ENCODE data around the gene ABHD12. TPM values are rescaled to one million over a fixed set of nuclear protein-coding genes. Genes with fewer than 3 reads are reported as not detected.

The ABHD12 gene
- total RNA-seq, 1 experiment from 2014 or later: 33.2 TPM

- H3K27ac ChIP-seq: no peak overlapping the region
- no peak for DNase-seq
- H3K27me3 ChIP-seq: no peaks in the 10 kb centered on the region
- no peaks in the 10 kb centered on the region; the same call in none of the 2 replicates for H3K36me3 ChIP-seq
- no peak overlapping the region for H3K4me3 ChIP-seq
- peaks cover 4% of the 10 kb centered on the region; the same call in 1 of the 2 replicates for H3K9me3 ChIP-seq (replicated peaks)
- no peaks in the 10 kb centered on the region for H3K4me1 ChIP-seq
Observed at GRCh38 chr20:25372584-25373336, 17.9 kb downstream of the ABHD12 start.

GRCh38 chr20:25369971-25370370 lies 20.7 kb downstream of the ABHD12 start:
- H3K27ac ChIP-seq: no peak overlapping the region
- H3K9me3 ChIP-seq (replicated peaks): peaks cover 8% of the 10 kb centered on the region
- peaks cover 9% of the 10 kb centered on the region for H3K36me3 ChIP-seq
- DNase-seq: no peak
- no peak overlapping the region for H3K4me3 ChIP-seq
- no peaks in the 10 kb centered on the region for H3K27me3 ChIP-seq
- H3K4me1 ChIP-seq: no peaks in the 10 kb centered on the region

- Histone ChIP-seq H3K27me3 (no peaks in the 10 kb centered on the region), H3K9me3 (replicated peaks) (peaks cover 8% of the 10 kb centered on the region), H3K27ac (no peak overlapping the region), H3K4me1 (0 out of 2 replicates have a peak, but pooled peaks cover 1% of the 10 kb centered on the region), H3K36me3 (peaks cover 9% of the 10 kb centered on the region), H3K4me3 (no peak overlapping the region)
- no peak for DNase-seq
Observed at GRCh38 chr20:25369529-25369928, 21.1 kb downstream of the ABHD12 start.

GRCh38 chr20:25368976-25369375 lies 21.7 kb downstream of the ABHD12 start:
- Histone ChIP-seq H3K27me3 (no peaks in the 10 kb centered on the region), H3K27ac (no peak overlapping the region), H3K4me3 (no peak overlapping the region)

GRCh38 chr20:25368526-25368925 lies 22.1 kb downstream of the ABHD12 start:
- H3K27ac ChIP-seq: no peak overlapping the region
- no peak for DNase-seq
- peaks cover 9% of the 10 kb centered on the region for H3K36me3 ChIP-seq
- 0 out of 2 replicates have a peak, but pooled peaks cover 2% of the 10 kb centered on the region for H3K4me1 ChIP-seq
- H3K27me3 ChIP-seq: no peaks in the 10 kb centered on the region
- H3K4me3 ChIP-seq: no peak overlapping the region
- peaks cover 8% of the 10 kb centered on the region for H3K9me3 ChIP-seq (replicated peaks)

More at GRCh38 chr20:25368976-25369375, 21.7 kb downstream of the ABHD12 start:
- Histone ChIP-seq H3K9me3 (replicated peaks) (peaks cover 8% of the 10 kb centered on the region), H3K36me3 (peaks cover 9% of the 10 kb centered on the region; the same call in 1 of the 2 replicates), H3K4me1 (0 out of 2 replicates have a peak, but pooled peaks cover 2% of the 10 kb centered on the region)
- DNase-seq: no peak

- H3K4me1 ChIP-seq: 0 out of 2 replicates have a peak, but pooled peaks cover 2% of the 10 kb centered on the region
- peaks cover 4% of the 10 kb centered on the region; the same call in 1 of the 2 replicates for H3K9me3 ChIP-seq (replicated peaks)
- DNase-seq: no peak
- peaks cover 9% of the 10 kb centered on the region for H3K36me3 ChIP-seq
- H3K27ac ChIP-seq: no peak overlapping the region
- H3K4me3 ChIP-seq: no peak overlapping the region
- no peaks in the 10 kb centered on the region for H3K27me3 ChIP-seq
Observed at GRCh38 chr20:25364879-25365699, 25.5 kb downstream of the ABHD12 start.

GRCh38 chr20:25364180-25364788 lies 26.4 kb downstream of the ABHD12 start:
- peaks cover 4% of the 10 kb centered on the region; the same call in 1 of the 2 replicates for H3K9me3 ChIP-seq (replicated peaks)
- H3K4me3 ChIP-seq: no peak overlapping the region
- 0 out of 2 replicates have a peak, but pooled peaks cover 2% of the 10 kb centered on the region for H3K4me1 ChIP-seq
- H3K27ac ChIP-seq: no peak overlapping the region
- DNase-seq: no peak
- no peaks in the 10 kb centered on the region for H3K27me3 ChIP-seq
- peaks cover 9% of the 10 kb centered on the region for H3K36me3 ChIP-seq

- Histone ChIP-seq H3K9me3 (replicated peaks) (peaks cover under 1% of the 10 kb centered on the region; the same call in 1 of the 2 replicates), H3K36me3 (no peaks in the 10 kb centered on the region; the same call in 1 of the 2 replicates)
- DNase-seq: no peak
Observed at GRCh38 chr20:25361287-25361683, 29.4 kb downstream of the ABHD12 start.

GRCh38 chr20:25360631-25361286 lies 29.9 kb downstream of the ABHD12 start:
- H3K27me3 ChIP-seq: no peaks in the 10 kb centered on the region
- DNase-seq: peak; percentile 22 to 26
- H3K4me1 ChIP-seq: 0 out of 2 replicates have a peak, but pooled peaks cover 2% of the 10 kb centered on the region
- H3K9me3 ChIP-seq (replicated peaks): no peaks in the 10 kb centered on the region; the same call in 1 of the 2 replicates
- peak overlapping the region; percentile 2; the same call in 1 of the 2 replicates for H3K27ac ChIP-seq
- no peaks in the 10 kb centered on the region; the same call in 1 of the 2 replicates for H3K36me3 ChIP-seq
- H3K4me3 ChIP-seq: no peak overlapping the region

More at GRCh38 chr20:25361287-25361683, 29.4 kb downstream of the ABHD12 start:
- peak overlapping the region; percentile 2; the same call in 1 of the 2 replicates for H3K27ac ChIP-seq
- 0 out of 2 replicates have a peak, but pooled peaks cover 2% of the 10 kb centered on the region for H3K4me1 ChIP-seq
- H3K4me3 ChIP-seq: no peak overlapping the region
- no peaks in the 10 kb centered on the region for H3K27me3 ChIP-seq

- no peak overlapping the region for H3K4me3 ChIP-seq
- H3K9me3 ChIP-seq (replicated peaks): no peaks in the 10 kb centered on the region
- H3K36me3 ChIP-seq: peaks cover 2% of the 10 kb centered on the region; the same call in 1 of the 2 replicates
- no peak overlapping the region for H3K27ac ChIP-seq
- DNase-seq: no peak
- H3K4me1 ChIP-seq: no peaks in the 10 kb centered on the region
- H3K27me3 ChIP-seq: no peaks in the 10 kb centered on the region
Observed at GRCh38 chr20:25356271-25356933, 34.2 kb downstream of the ABHD12 start.

- no peak overlapping the region for H3K4me3 ChIP-seq
- no peak overlapping the region for H3K27ac ChIP-seq
- H3K4me1 ChIP-seq: no peaks in the 10 kb centered on the region
- peaks cover 2% of the 10 kb centered on the region; the same call in 1 of the 2 replicates for H3K36me3 ChIP-seq
- no peak for DNase-seq
- no peaks in the 10 kb centered on the region for H3K9me3 ChIP-seq (replicated peaks)
- H3K27me3 ChIP-seq: no peaks in the 10 kb centered on the region
Observed at GRCh38 chr20:25355866-25356265, 34.8 kb downstream of the ABHD12 start.

GRCh38 chr20:25355011-25355595 lies 35.5 kb downstream of the ABHD12 start:
- peaks cover 2% of the 10 kb centered on the region; the same call in 1 of the 2 replicates for H3K36me3 ChIP-seq
- H3K27me3 ChIP-seq: no peaks in the 10 kb centered on the region
- no peak overlapping the region for H3K4me3 ChIP-seq
- H3K4me1 ChIP-seq: no peaks in the 10 kb centered on the region
- no peak overlapping the region for H3K27ac ChIP-seq
- H3K9me3 ChIP-seq (replicated peaks): no peaks in the 10 kb centered on the region
- no peak for DNase-seq

Data from SJCRH30 (cell line).